Measurements from ENCODE around the gene SCT. TPM values are rescaled to one million over a fixed set of nuclear protein-coding genes. Genes with fewer than 3 reads are reported as not detected.

The SCT gene
- polyA plus RNA-seq, 3 donors: not detected

- H3K9me3 Mint-ChIP-seq: no peaks in the 10 kb centered on the region
- peaks cover 0 to 1% (median 0%) of the 10 kb centered on the region in 3 donors for H3K27me3 Mint-ChIP-seq (ENCODE audit: low read depth in 3 of 3)
- H3K4me3 Mint-ChIP-seq: peak overlapping the region; percentile 67 to 84
- peak overlapping the region; percentile 8 for H3K9ac ChIP-seq (ENCODE audit: insufficient read depth, low read length, poor library complexity, severe bottlenecking)
- TF ChIP-seq CTCF (IDR thresholded peaks at IDR 0.05): no peak
- H3K4me1 Mint-ChIP-seq: peaks cover 26% of the 10 kb centered on the region
- H3K9me3 ChIP-seq (replicated peaks in 1 of 2; ENCODE audit: control insufficient read depth in 1 of 2, insufficient read depth in 1 of 2, low read length in 2 of 2): no peaks in the 10 kb centered on the region
- H3K27me3 ChIP-seq (ENCODE audit: control insufficient read depth in 2 of 2, insufficient read depth in 2 of 2, low read length in 2 of 2): no peaks in the 10 kb centered on the region
- peak overlapping the region in 1 of 3 experiments; percentile 90 for H3K4me3 ChIP-seq (replicated peaks in 1 of 3; ENCODE audit: low read depth in 2 of 3, low read length in 3 of 3)
- WGBS (ENCODE audit: insufficient coverage): 91% methylated on average over 9 of the region's 14 CpGs
- H3K27ac ChIP-seq (ENCODE audit: low read depth in 1 of 2, low read length in 2 of 2): peak overlapping the region; percentile 59 to 93
- H2AFZ ChIP-seq (ENCODE audit: insufficient read depth, low read depth, low read length, poor library complexity, severe bottlenecking): no peak overlapping the region
- intact Hi-C loops (cut with micrococcal nuclease): loop anchor here (5.0 kb wide), 1 partner anchor 37 kb away; the partner anchor contains the start of gene PHRF1 (in 2 of the 2)
- peaks cover 55% of the 10 kb centered on the region for H4K20me1 ChIP-seq (ENCODE audit: insufficient read depth, low read length)
- H3K4me2 ChIP-seq (replicated peaks; ENCODE audit: extremely low read depth, low read length, poor library complexity, severe bottlenecking): peak overlapping the region; percentile 85
- peak overlapping the region; percentile 62 to 94 (median 89) for H3K27ac Mint-ChIP-seq
- peaks cover 51 to 55% of the 10 kb centered on the region in 2 donors for H3K36me3 ChIP-seq (replicated peaks in 1 of 2; ENCODE audit: control insufficient read depth in 1 of 2, insufficient read depth in 2 of 2, low read length in 2 of 2)
- no peak for DNase-seq
- peaks cover 30 to 55% of the 10 kb centered on the region in 2 donors for H3K36me3 Mint-ChIP-seq
- H3K79me2 ChIP-seq (ENCODE audit: insufficient read depth, low read length): peaks cover 25% of the 10 kb centered on the region
- peaks cover 38 to 40% of the 10 kb centered on the region in 2 donors for H3K4me1 ChIP-seq (ENCODE audit: control insufficient read depth in 1 of 2, insufficient read depth in 2 of 2, low read length in 2 of 2)
These were observed 12.9 kb downstream of the SCT start for GRCh38 chr11:614021-614622.

GRCh38 chr11:613369-613968 is 13.5 kb downstream of the SCT start:
- H3K36me3 Mint-ChIP-seq: peaks cover 34 to 56% of the 10 kb centered on the region in 2 donors
- H3K27ac ChIP-seq (ENCODE audit: low read depth in 1 of 2, low read length in 2 of 2): peak overlapping the region; percentile 59 to 93
- peaks cover 0 to 1% (median 0%) of the 10 kb centered on the region in 3 donors for H3K27me3 Mint-ChIP-seq (ENCODE audit: low read depth in 3 of 3)
- H3K9me3 Mint-ChIP-seq: no peaks in the 10 kb centered on the region
- no peaks in the 10 kb centered on the region for H3K9me3 ChIP-seq (replicated peaks in 1 of 2; ENCODE audit: control insufficient read depth in 1 of 2, insufficient read depth in 1 of 2, low read length in 2 of 2)
- 82% methylated on average over 11 of the region's 36 CpGs for WGBS (ENCODE audit: insufficient coverage)
- peak overlapping the region; percentile 53 to 94 (median 91) for H3K27ac Mint-ChIP-seq
- H3K9ac ChIP-seq (ENCODE audit: insufficient read depth, low read length, poor library complexity, severe bottlenecking): no peak overlapping the region
- peaks cover 25% of the 10 kb centered on the region for H3K79me2 ChIP-seq (ENCODE audit: insufficient read depth, low read length)
- peaks cover 55% of the 10 kb centered on the region for H4K20me1 ChIP-seq (ENCODE audit: insufficient read depth, low read length)
- H3K36me3 ChIP-seq (replicated peaks in 1 of 2; ENCODE audit: control insufficient read depth in 1 of 2, insufficient read depth in 2 of 2, low read length in 2 of 2): peaks cover 57 to 62% of the 10 kb centered on the region in 2 donors
- peak; percentile 35 to 77 (median 59) for DNase-seq
- H3K4me2 ChIP-seq (replicated peaks; ENCODE audit: extremely low read depth, low read length, poor library complexity, severe bottlenecking): peak overlapping the region; percentile 85
- peak overlapping the region in 1 of 3 experiments; percentile 90 for H3K4me3 ChIP-seq (replicated peaks in 1 of 3; ENCODE audit: low read depth in 2 of 3, low read length in 3 of 3)
- H3K4me3 Mint-ChIP-seq: peak overlapping the region in 1 of 2 donors; percentile 46
- no peak for TF ChIP-seq CTCF (IDR thresholded peaks at IDR 0.05)
- H3K27me3 ChIP-seq (ENCODE audit: control insufficient read depth in 2 of 2, insufficient read depth in 2 of 2, low read length in 2 of 2): no peaks in the 10 kb centered on the region
- H3K4me1 Mint-ChIP-seq: peaks cover 26% of the 10 kb centered on the region
- intact Hi-C loops (cut with micrococcal nuclease): loop anchor here (5.0 kb wide), 1 partner anchor 36 kb away; the partner anchor contains the start of gene PHRF1 (in 2 of the 2)
- H3K4me1 ChIP-seq (ENCODE audit: control insufficient read depth in 1 of 2, insufficient read depth in 2 of 2, low read length in 2 of 2): peaks cover 38 to 40% of the 10 kb centered on the region in 2 donors
- no peak overlapping the region for H2AFZ ChIP-seq (ENCODE audit: insufficient read depth, low read depth, low read length, poor library complexity, severe bottlenecking)
